Adrenal gland (tissue), 12 donors: Measurements from ENCODE around the gene ACVR1. TPM values are rescaled to one million over a fixed set of nuclear protein-coding genes. Genes with fewer than 3 reads are reported as not detected.

ENCODE experiments used
- DNase-seq, 7 donors: peaks; one replicate each; pipeline ENCODE4 v3.0.0-alpha.2; 2019 to 2020
- H3K27ac ChIP-seq, 5 donors: fragments of 200-600 bp; sonication (generic) in 4 of 5; 1 replicate in 3 of 5; 2 replicates in 2 of 5; pipeline versions ENCODE4 v1.5.1 to v1.8.0; 2016 to 2020; ENCODE audit warnings: mild to moderate bottlenecking in 1 of 5
- H3K27me3 ChIP-seq: fragments of 200-600 bp; 2 replicates; pipeline ENCODE4 v1.8.0; 2021
- H3K36me3 ChIP-seq, 2 donors: fragments of 200-600 bp; replicated peaks in 1 of 2; 1 replicate in 1 of 2; 2 replicates in 1 of 2; pipeline versions ENCODE4 v1.5.1 to v1.8.0; 2018 to 2022
- H3K4me1 ChIP-seq, 2 donors: fragments of 200-600 bp; replicated peaks in 1 of 2; 1 replicate in 1 of 2; 2 replicates in 1 of 2; pipeline versions ENCODE4 v1.5.1 to v1.8.0; 2018 to 2021
- H3K4me3 ChIP-seq, 4 donors: fragments of 200-600 bp; sonication (generic) in 3 of 4; one replicate each; pipeline ENCODE4 v1.5.1; 2016 to 2018
- H3K9me3 ChIP-seq, 3 donors: fragments of 200-600 bp; sonication (generic) in 1 of 3; replicated peaks in 1 of 3; 1 replicate in 2 of 3; 2 replicates in 1 of 3; pipeline versions ENCODE4 v1.5.1 to v1.8.0; 2016 to 2021
- POLR2A ChIP-seq, 2 donors: fragments of 450-650 bp; IDR thresholded peaks; one replicate each; pipeline ENCODE4 v1.6.1; 2017; ENCODE audit warnings: antibody characterized with exemption in 2 of 2, mild to moderate bottlenecking in 2 of 2, moderate library complexity in 1 of 2
- WGBS, 4 donors: extraction: QIAGEN DNeasy Blood & Tissue Kit in 2 of 4; methylation state at CpG; one replicate each; pipeline versions ENCODE4 v1.1.5 to v1.1.7; 2013 to 2017; 5-methylcytosine and 5-hydroxymethylcytosine counted together
- intact Hi-C, 2 donors: fragments of 100-400 bp; cut with DNase I; formaldehyde crosslinking; loops; one replicate each; pipeline versions ENCODE4 v1.14.1 to v1.15.0; 2022 to 2023
- polyA plus RNA-seq, 3 donors: library from polyadenylated mRNA; stranded (reverse); fragments of 200-250 nt in 2 of 3; fragments of 350-450 nt in 1 of 3; fragmentation: Illumina TruSeq in 1 of 3; extraction: RNeasy Lipid Tissue Mini Kit (QIAGEN cat#74804) in 1 of 3; gene quantifications; one replicate each; pipeline ENCODE4 v1.2.3, GENCODE V29; 2013 to 2014
- total RNA-seq, 9 donors: library from RNA; depleted of rRNA in 4 of 9; stranded (reverse); fragments of >200 nt in 4 of 9; fragments of 120-200 nt in 1 of 9; fragmentation: NEBNext Ultra II Directional in 1 of 9; extraction: Animal tissue kit (Norgen Biotek cat#: 25700) in 1 of 9; gene quantifications; one replicate each; pipeline versions ENCODE4 v1.1.0 to v1.2.4, GENCODE V29; 2013 to 2023
- TF ChIP-seq, protein P1 (sequence below), 6 experiments: fragments of 450-650 bp in 4 of 6; fragments of 200-600 bp in 2 of 6; sonication (generic) in 1 of 6; IDR thresholded peaks; 1 replicate in 5 of 6; 2 replicates in 1 of 6; pipeline versions ENCODE4 v1.5.1 to v1.8.0; 2016 to 2021; ENCODE audit warnings: antibody characterized with exemption in 6 of 6, mild to moderate bottlenecking in 2 of 6, moderate library complexity in 1 of 6
- donor health status: healthy with polysubstance abuse.
- donor health status: Bipolar disorder and iron deficiency.
- donor health status: DM: yes; HTN: yes; CAD: no.
- donor health status: DM: no; HTN: no; CAD: no.
- donor health status: DM: no; HTN: no; CAD: no.
- donor health status: DM: yes; HTN: yes; CAD: no.

The ACVR1 gene
- total and polyA plus RNA-seq, 12 donors, result 4.6 to 25.0 (median 16.0) TPM

DNA sequence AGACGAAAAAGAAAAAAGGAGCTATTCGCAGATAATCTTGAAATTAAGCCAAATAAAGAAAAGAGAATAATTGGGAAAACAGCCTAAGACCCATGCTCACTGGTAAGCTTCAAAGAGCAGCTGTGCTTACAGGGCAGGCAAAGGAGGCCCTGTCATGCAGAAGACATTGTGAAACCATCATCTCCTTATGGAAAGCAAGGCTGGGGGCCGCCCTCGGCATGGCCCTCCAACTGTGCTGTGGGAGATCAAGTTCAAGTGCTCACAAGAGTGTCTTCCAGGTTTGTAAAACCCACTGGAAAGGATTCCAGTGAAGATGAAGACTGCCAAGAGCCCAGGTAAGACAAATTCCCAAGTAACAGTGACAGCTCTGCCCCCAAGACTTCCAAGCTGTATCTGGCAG, 32.2 kb downstream of the ACVR1 start:
- Histone ChIP-seq H3K4me3 (no peak overlapping the region), H3K27ac (no peak overlapping the region), H3K27me3 (no peaks in the 10 kb centered on the region), H3K9me3 (no peaks in the 10 kb centered on the region), H3K36me3 (no peaks in the 10 kb centered on the region), H3K4me1 (peaks cover 13 to 38% of the 10 kb centered on the region in 2 donors)
- WGBS, 4 donors, result 86 to 93% (median 89%) methylated on average over 4 of the region's 4 CpGs
- no peak for DNase-seq
- intact Hi-C loops, result no loop called here
- no peak for TF ChIP-seq POLR2A (IDR thresholded peaks at IDR 0.05)
- TF ChIP-seq, protein P1, sequence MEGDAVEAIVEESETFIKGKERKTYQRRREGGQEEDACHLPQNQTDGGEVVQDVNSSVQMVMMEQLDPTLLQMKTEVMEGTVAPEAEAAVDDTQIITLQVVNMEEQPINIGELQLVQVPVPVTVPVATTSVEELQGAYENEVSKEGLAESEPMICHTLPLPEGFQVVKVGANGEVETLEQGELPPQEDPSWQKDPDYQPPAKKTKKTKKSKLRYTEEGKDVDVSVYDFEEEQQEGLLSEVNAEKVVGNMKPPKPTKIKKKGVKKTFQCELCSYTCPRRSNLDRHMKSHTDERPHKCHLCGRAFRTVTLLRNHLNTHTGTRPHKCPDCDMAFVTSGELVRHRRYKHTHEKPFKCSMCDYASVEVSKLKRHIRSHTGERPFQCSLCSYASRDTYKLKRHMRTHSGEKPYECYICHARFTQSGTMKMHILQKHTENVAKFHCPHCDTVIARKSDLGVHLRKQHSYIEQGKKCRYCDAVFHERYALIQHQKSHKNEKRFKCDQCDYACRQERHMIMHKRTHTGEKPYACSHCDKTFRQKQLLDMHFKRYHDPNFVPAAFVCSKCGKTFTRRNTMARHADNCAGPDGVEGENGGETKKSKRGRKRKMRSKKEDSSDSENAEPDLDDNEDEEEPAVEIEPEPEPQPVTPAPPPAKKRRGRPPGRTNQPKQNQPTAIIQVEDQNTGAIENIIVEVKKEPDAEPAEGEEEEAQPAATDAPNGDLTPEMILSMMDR (IDR thresholded peaks at IDR 0.05), result no peak

DNA sequence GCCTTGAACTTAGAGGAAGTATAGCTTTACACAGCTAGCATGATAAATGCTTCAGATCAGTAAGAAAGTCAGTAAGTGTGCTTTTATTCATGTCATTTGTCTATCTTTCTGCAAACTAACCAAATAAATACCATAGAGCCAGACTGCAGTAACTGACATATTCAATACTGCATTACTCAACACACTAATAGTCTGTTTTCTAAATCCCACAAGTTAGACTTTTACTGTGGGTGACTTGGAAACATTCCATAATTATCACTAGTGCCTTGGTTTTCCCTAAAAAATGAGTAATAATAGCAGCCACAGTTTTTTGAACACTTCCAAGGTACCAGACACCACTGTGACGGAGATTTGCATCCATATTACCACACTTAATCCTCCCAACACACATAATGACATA, 33.0 kb downstream of the ACVR1 start:
- Histone ChIP-seq H3K9me3 (no peaks in the 10 kb centered on the region), H3K4me3 (no peak overlapping the region), H3K27me3 (no peaks in the 10 kb centered on the region), H3K4me1 (peaks cover 18 to 46% of the 10 kb centered on the region in 2 donors), H3K27ac (no peak overlapping the region), H3K36me3 (no peaks in the 10 kb centered on the region)
- DNase-seq, result no peak
- no peak for TF ChIP-seq POLR2A (IDR thresholded peaks at IDR 0.05)
- TF ChIP-seq, protein P1 (IDR thresholded peaks at IDR 0.05), result no peak
- WGBS, 4 donors, result 92 to 100% (median 99%) methylated on average over 1 of the region's 1 CpG
- intact Hi-C loops, result no loop called here

DNA sequence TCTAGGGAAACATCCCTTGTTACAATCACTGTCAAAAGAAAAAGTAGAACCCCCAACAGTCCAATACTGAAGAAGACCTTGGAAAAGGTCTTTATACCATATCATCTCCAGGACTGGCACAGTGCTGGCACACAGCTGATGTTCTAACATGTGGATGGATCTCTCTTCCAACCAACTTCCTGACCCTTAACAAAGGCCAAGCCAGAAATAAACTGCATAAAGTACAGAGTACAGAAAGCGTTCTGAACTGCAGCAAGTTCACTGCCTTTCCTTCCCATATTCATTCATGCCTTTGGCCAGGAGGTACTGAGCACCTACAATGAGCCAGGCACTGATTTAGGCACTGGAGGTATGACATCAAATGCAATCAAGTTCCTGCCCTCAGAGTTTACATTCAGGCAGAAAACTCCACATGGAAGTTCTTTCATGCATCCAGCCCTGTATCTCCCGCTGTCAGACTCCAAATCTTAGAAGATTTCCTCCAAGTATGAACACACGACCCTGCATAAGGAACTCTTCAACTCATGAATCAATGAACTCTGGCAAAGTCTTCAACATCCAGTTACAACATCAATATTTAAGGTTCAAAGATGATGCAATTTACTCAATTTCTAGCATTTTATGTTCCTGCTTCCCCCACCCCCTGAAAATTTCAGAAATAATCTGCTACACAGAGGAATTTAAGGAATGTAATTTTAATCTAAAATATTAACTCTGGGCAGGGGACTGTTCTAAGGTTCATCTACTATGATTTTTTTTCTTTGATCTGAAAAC, 33.8 kb downstream of the ACVR1 start:
- peaks cover 18 to 54% of the 10 kb centered on the region in 2 donors for H3K4me1 ChIP-seq
- no peaks in the 10 kb centered on the region for H3K9me3 ChIP-seq
- H3K27ac ChIP-seq, result no peak overlapping the region
- WGBS, 4 donors, result 68 to 79% (median 69%) methylated on average over 3 of the region's 3 CpGs
- DNase-seq, result no peak
- intact Hi-C loops, result no loop called here
- TF ChIP-seq, protein P1 (IDR thresholded peaks at IDR 0.05), result no peak
- TF ChIP-seq POLR2A (IDR thresholded peaks at IDR 0.05), result no peak
- H3K4me3 ChIP-seq, result no peak overlapping the region
- no peaks in the 10 kb centered on the region for H3K27me3 ChIP-seq
- H3K36me3 ChIP-seq, result no peaks in the 10 kb centered on the region

DNA sequence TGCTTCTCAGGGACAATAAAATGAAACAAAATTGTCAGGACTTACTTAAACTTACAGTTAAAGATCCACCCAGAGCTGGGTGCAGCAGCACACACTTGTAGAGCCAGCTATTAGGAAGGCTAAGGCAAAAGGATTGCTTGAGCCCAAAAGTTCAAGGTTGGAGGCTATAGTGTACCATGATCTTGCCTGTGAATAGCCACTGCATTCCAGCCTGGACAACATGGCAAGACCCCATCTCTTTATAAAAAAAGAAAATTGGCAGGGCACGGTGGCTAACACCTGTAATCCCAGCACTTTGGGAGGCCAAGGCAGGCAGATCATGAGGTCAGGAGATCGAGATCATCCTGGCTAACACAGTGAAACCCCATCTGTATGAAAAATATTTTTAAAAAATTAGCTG, 34.6 kb downstream of the ACVR1 start:
- 89 to 100% (median 94%) methylated on average over 2 of the region's 2 CpGs for WGBS, 4 donors
- peaks cover 18 to 58% of the 10 kb centered on the region in 2 donors for H3K4me1 ChIP-seq
- H3K36me3 ChIP-seq, result no peaks in the 10 kb centered on the region
- no peaks in the 10 kb centered on the region for H3K27me3 ChIP-seq
- no peak overlapping the region for H3K4me3 ChIP-seq
- no peak for DNase-seq
- no peak overlapping the region for H3K27ac ChIP-seq
- intact Hi-C loops, result no loop called here
- no peaks in the 10 kb centered on the region for H3K9me3 ChIP-seq
- TF ChIP-seq, protein P1 (IDR thresholded peaks at IDR 0.05), result no peak
